GM23248 (cell line): ENCODE measurements around the gene ARHGEF28. TPM values are rescaled to one million over a fixed set of nuclear protein-coding genes. Genes with fewer than 3 reads are reported as not detected.

Experiments
- DNase-seq: peaks from one replicate; pipeline ENCODE4 v3.0.0-alpha.2; 2015
- H2AFZ ChIP-seq: fragments of 200-600 bp; sonication (generic); 2 replicates; pipeline ENCODE4 v1.6.1; 2016; ENCODE audit warnings: antibody characterized with exemption
- H3F3A ChIP-seq: fragments of 200-600 bp; sonication (generic); 2 replicates; pipeline ENCODE4 v1.6.1; 2016; ENCODE audit warnings: mild to moderate bottlenecking, antibody characterized with exemption, mixed run types; ENCODE audit not compliant: insufficient read depth
- H3K27ac ChIP-seq: fragments of 200-600 bp; sonication (generic); 2 replicates; pipeline ENCODE4 v1.5.1; 2016; ENCODE audit warnings: mild to moderate bottlenecking
- H3K27me3 ChIP-seq: fragments of 200-600 bp; sonication (generic); replicated peaks from 2 replicates; pipeline ENCODE4 v1.6.1; 2016; ENCODE audit warnings: mild to moderate bottlenecking; ENCODE audit not compliant: insufficient read depth
- H3K36me3 ChIP-seq: fragments of 200-600 bp; sonication (generic); 2 replicates; pipeline ENCODE4 v1.6.1; 2016; ENCODE audit warnings: low read depth, mild to moderate bottlenecking
- H3K4me1 ChIP-seq: fragments of 200-600 bp; sonication (generic); 2 replicates; pipeline ENCODE4 v1.6.1; 2016; ENCODE audit warnings: mild to moderate bottlenecking; ENCODE audit not compliant: insufficient read depth
- H3K4me2 ChIP-seq: fragments of 200-600 bp; sonication (generic); one replicate; pipeline ENCODE4 v1.6.1; 2016; ENCODE audit warnings: mild to moderate bottlenecking; ENCODE audit not compliant: unreplicated experiment
- H3K4me3 ChIP-seq: fragments of 200-600 bp; sonication (generic); 2 replicates; pipeline ENCODE4 v1.5.1; 2016; ENCODE audit warnings: mild to moderate bottlenecking
- H3K79me2 ChIP-seq: fragments of 200-600 bp; sonication (generic); 2 replicates; pipeline ENCODE4 v1.6.1; 2016; ENCODE audit warnings: mild to moderate bottlenecking; ENCODE audit not compliant: insufficient read depth
- H3K9ac ChIP-seq: fragments of 200-600 bp; sonication (generic); 2 replicates; pipeline ENCODE4 v1.6.1; 2016; ENCODE audit warnings: mild to moderate bottlenecking
- H3K9me2 ChIP-seq: fragments of 200-600 bp; sonication (generic); 2 replicates; pipeline ENCODE4 v1.6.1; 2016; ENCODE audit warnings: mixed run types, mild to moderate bottlenecking, moderate library complexity; ENCODE audit not compliant: insufficient read depth
- H3K9me3 ChIP-seq: fragments of 200-600 bp; sonication (generic); one replicate; pipeline ENCODE4 v1.6.1; 2017; ENCODE audit warnings: low read depth
- H4K20me1 ChIP-seq: fragments of 200-600 bp; sonication (generic); 2 replicates; pipeline ENCODE4 v1.6.0; 2016; ENCODE audit not compliant: insufficient read depth
- EZH2 ChIP-seq: fragments of 200-600 bp; sonication (generic); IDR thresholded peaks from 2 replicates; pipeline ENCODE4 v1.6.1; 2018; ENCODE audit warnings: antibody characterized with exemption, mild to moderate bottlenecking; ENCODE audit not compliant: insufficient read depth, poor library complexity, severe bottlenecking
- EZH2phosphoT487 ChIP-seq: fragments of 200-600 bp; sonication (generic); IDR thresholded peaks from 2 replicates; pipeline ENCODE4 v1.6.1; 2018; ENCODE audit warnings: antibody characterized with exemption, moderate library complexity, mild to moderate bottlenecking, low read depth; ENCODE audit not compliant: insufficient read depth
- WGBS, 2 experiments: methylation state at CpG; one replicate each; pipeline ENCODE4 v1.1.6; 2015 to 2017; ENCODE audit warnings: low lambda C conversion rate in 2 of 2, low coverage in 1 of 2; ENCODE audit errors: missing lambda C conversion rate in 2 of 2; 5-methylcytosine and 5-hydroxymethylcytosine counted together
- in situ Hi-C: fragments of 300-500 bp; cut with MboI; formaldehyde crosslinking; loops from 2 replicates; pipeline ENCODE4 v1.15.0; 2020
- polyA plus RNA-seq: library from polyadenylated mRNA; unstranded; fragments of >200 nt; fragmentation: Nextera tagmentation; extraction: Ambion mirVana; gene quantifications from 2 replicates; pipeline ENCODE4 v1.2.1, GENCODE V29; 2016
- total RNA-seq: library from RNA; depleted of rRNA; stranded (reverse); fragments of >200 nt; shearing (Covaris generic); gene quantifications from 2 replicates; pipeline ENCODE4 v1.2.3, GENCODE V29; 2014

Gene ARHGEF28
- total and polyA plus RNA-seq, 2 experiments from 2014 or later = 5.0 to 9.6 TPM

DNA sequence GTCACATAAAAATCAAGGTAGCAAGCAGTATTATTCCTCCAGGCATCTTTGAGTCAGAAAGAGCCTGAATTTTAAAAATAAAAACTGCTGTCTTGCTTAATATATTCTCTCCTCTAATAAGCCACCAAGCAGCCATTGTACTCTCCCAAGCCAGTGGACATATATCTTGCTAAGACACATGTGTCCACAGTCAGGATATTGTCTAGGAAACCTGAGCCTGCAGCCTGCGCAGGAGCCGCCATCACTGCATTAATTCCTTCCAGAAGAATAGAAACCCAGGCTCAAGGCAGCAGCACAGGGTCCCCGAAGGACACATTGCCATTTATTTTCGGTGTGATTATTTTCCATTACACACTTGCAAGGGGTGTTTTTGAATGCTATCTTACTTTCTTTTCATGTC lies 345.3 kb downstream of the ARHGEF28 start:
- H3K4me3 ChIP-seq = no peak overlapping the region
- in situ Hi-C loops = no loop called here
- no peak for TF ChIP-seq EZH2
- no peak overlapping the region for H3K27ac ChIP-seq
- H4K20me1 ChIP-seq = no peaks in the 10 kb centered on the region
- H3K36me3 ChIP-seq = no peaks in the 10 kb centered on the region
- H3K9ac ChIP-seq = no peak overlapping the region
- H3K27me3 ChIP-seq = no peaks in the 10 kb centered on the region
- DNase-seq = no peak
- H3K4me2 ChIP-seq = no peak overlapping the region
- peaks cover 9% of the 10 kb centered on the region; the same call in 1 of the 2 replicates for H3F3A ChIP-seq
- H2AFZ ChIP-seq = no peak overlapping the region
- H3K9me2 ChIP-seq = no peaks in the 10 kb centered on the region
- no peaks in the 10 kb centered on the region for H3K9me3 ChIP-seq
- H3K79me2 ChIP-seq = no peaks in the 10 kb centered on the region
- WGBS, 2 experiments = 92 to 95% methylated on average over 4 of the region's 4 CpGs
- H3K4me1 ChIP-seq = peaks cover 12% of the 10 kb centered on the region

DNA sequence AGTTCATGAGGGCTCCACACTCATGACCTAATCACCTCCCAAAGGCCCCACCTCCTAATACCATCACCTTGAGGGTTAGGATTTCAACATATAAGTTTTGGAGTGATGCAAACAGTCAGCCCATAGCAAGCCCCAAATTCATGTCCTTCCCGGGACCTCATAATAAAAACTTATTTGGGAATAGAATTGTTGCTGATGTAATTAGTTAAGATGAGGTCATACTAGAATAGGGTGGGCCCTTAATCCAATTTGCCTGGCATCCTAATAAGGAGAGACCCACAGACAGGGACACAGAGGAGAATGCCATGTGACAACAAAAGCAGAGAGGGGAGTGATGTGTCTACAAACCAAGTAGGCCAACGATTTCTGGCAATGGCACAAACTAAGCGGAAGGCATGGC lies 347.1 kb downstream of the ARHGEF28 start:
- no peaks in the 10 kb centered on the region for H3K9me3 ChIP-seq
- TF ChIP-seq EZH2 (no peak), EZH2phosphoT487 (no peak)
- no peak for DNase-seq

GRCh38 chr5:73974871-73975360 lies 348.9 kb downstream of the ARHGEF28 start:
- DNase-seq = no peak
- no peaks in the 10 kb centered on the region for H3K79me2 ChIP-seq
- no peak overlapping the region for H3K9ac ChIP-seq
- H3K9me2 ChIP-seq = no peaks in the 10 kb centered on the region
- no peaks in the 10 kb centered on the region for H3F3A ChIP-seq
- H4K20me1 ChIP-seq = no peaks in the 10 kb centered on the region
- no peaks in the 10 kb centered on the region for H3K36me3 ChIP-seq
- H3K27me3 ChIP-seq = no peaks in the 10 kb centered on the region
- no peaks in the 10 kb centered on the region for H3K9me3 ChIP-seq
- in situ Hi-C loops = no loop called here
- 47 to 55% methylated on average over 4 of the region's 4 CpGs for WGBS, 2 experiments
- H3K4me3 ChIP-seq = no peak overlapping the region
- no peak overlapping the region for H3K4me2 ChIP-seq
- no peaks in the 10 kb centered on the region for H3K4me1 ChIP-seq
- H2AFZ ChIP-seq = no peak overlapping the region
- TF ChIP-seq EZH2phosphoT487 (no peak), EZH2 (no peak)
- no peak overlapping the region for H3K27ac ChIP-seq

More for the DNA sequence above, 347.1 kb downstream of the ARHGEF28 start:
- H3K27me3 ChIP-seq = no peaks in the 10 kb centered on the region
- no peak overlapping the region for H2AFZ ChIP-seq
- peaks cover 11% of the 10 kb centered on the region for H3K4me1 ChIP-seq
- no peaks in the 10 kb centered on the region for H4K20me1 ChIP-seq
- no peaks in the 10 kb centered on the region for H3K36me3 ChIP-seq
- H3K79me2 ChIP-seq = no peaks in the 10 kb centered on the region
- H3K9me2 ChIP-seq = no peaks in the 10 kb centered on the region
- no peak overlapping the region for H3K9ac ChIP-seq
- 80 to 81% methylated on average over 3 of the region's 3 CpGs for WGBS, 2 experiments
- no peak overlapping the region for H3K4me3 ChIP-seq
- peaks cover 9% of the 10 kb centered on the region; the same call in 1 of the 2 replicates for H3F3A ChIP-seq
- H3K27ac ChIP-seq = no peak overlapping the region
- in situ Hi-C loops = no loop called here
- no peak overlapping the region for H3K4me2 ChIP-seq

GRCh38 chr5:73975845-73976244 lies 349.8 kb downstream of the ARHGEF28 start:
- H3K4me2 ChIP-seq = no peak overlapping the region
- H3K9ac ChIP-seq = no peak overlapping the region
- H3K9me2 ChIP-seq = no peaks in the 10 kb centered on the region
- no peak for DNase-seq
- H3K9me3 ChIP-seq = no peaks in the 10 kb centered on the region
- in situ Hi-C loops = no loop called here
- no peak for TF ChIP-seq EZH2
- no peak for TF ChIP-seq EZH2phosphoT487
- 69 to 73% methylated on average over 4 of the region's 4 CpGs for WGBS, 2 experiments
- no peaks in the 10 kb centered on the region for H3K79me2 ChIP-seq
- no peaks in the 10 kb centered on the region for H3K36me3 ChIP-seq
- H3K4me3 ChIP-seq = no peak overlapping the region
- no peaks in the 10 kb centered on the region for H3K4me1 ChIP-seq
- H4K20me1 ChIP-seq = no peaks in the 10 kb centered on the region
- H3F3A ChIP-seq = no peaks in the 10 kb centered on the region
- H2AFZ ChIP-seq = no peak overlapping the region
- H3K27ac ChIP-seq = no peak overlapping the region
- H3K27me3 ChIP-seq = no peaks in the 10 kb centered on the region

GRCh38 chr5:73977146-73977545 lies 351.1 kb downstream of the ARHGEF28 start:
- no peak for DNase-seq
- 25 to 44% methylated on average over 1 of the region's 1 CpG for WGBS, 2 experiments
- Histone ChIP-seq H3K9me2 (no peaks in the 10 kb centered on the region), H4K20me1 (no peaks in the 10 kb centered on the region), H3K4me3 (no peak overlapping the region), H3K27me3 (no peaks in the 10 kb centered on the region), H3F3A (no peaks in the 10 kb centered on the region), H2AFZ (no peak overlapping the region), H3K4me2 (no peak overlapping the region), H3K36me3 (no peaks in the 10 kb centered on the region), H3K9ac (no peak overlapping the region), H3K4me1 (no peaks in the 10 kb centered on the region), H3K27ac (no peak overlapping the region), H3K9me3 (no peaks in the 10 kb centered on the region), H3K79me2 (no peaks in the 10 kb centered on the region)
- TF ChIP-seq EZH2phosphoT487 (no peak), EZH2 (no peak)
- in situ Hi-C loops = no loop called here
